ENCODE data around the gene BTBD2.

DNA sequence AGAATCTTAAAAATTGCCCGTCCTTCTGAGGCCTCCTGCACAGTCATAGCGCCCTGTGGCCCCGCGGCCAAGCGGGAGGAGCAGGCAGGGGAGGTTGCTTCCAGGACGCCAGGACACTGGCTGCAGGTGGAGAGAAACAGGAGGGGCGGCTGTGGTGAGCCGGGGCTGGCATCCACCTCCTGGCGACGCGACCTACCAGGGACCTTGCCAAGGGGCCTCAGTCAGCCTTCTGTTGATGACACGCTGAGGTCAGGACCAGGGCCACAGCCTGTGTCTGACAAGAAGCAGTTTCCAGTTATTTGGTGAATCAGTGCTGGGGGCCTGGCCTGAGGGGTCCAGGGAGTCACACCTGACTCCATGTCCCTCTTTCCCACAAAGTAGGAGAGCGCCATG lies 48.9 kb upstream of the BTBD2 start:
- TF ChIP-seq, protein P1, sequence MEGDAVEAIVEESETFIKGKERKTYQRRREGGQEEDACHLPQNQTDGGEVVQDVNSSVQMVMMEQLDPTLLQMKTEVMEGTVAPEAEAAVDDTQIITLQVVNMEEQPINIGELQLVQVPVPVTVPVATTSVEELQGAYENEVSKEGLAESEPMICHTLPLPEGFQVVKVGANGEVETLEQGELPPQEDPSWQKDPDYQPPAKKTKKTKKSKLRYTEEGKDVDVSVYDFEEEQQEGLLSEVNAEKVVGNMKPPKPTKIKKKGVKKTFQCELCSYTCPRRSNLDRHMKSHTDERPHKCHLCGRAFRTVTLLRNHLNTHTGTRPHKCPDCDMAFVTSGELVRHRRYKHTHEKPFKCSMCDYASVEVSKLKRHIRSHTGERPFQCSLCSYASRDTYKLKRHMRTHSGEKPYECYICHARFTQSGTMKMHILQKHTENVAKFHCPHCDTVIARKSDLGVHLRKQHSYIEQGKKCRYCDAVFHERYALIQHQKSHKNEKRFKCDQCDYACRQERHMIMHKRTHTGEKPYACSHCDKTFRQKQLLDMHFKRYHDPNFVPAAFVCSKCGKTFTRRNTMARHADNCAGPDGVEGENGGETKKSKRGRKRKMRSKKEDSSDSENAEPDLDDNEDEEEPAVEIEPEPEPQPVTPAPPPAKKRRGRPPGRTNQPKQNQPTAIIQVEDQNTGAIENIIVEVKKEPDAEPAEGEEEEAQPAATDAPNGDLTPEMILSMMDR (IDR thresholded peaks at IDR 0.05; ENCODE audit: poor library complexity, severe bottlenecking), result no peak
- TF ChIP-seq POLR2AphosphoS5 (IDR thresholded peaks at IDR 0.05) (no peak), MXI1 (conservative IDR thresholded peaks at IDR 0.05; ENCODE audit: poor library complexity, severe bottlenecking) (no peak), EP300 (conservative IDR thresholded peaks at IDR 0.05; ENCODE audit: poor library complexity, severe bottlenecking) (no peak), EZH2 (IDR thresholded peaks at IDR 0.05; ENCODE audit: borderline replicate concordance, insufficient read depth, low read length, poor library complexity, severe bottlenecking) (no peak), RAD21 (conservative IDR thresholded peaks at IDR 0.05) (no peak), TAF1 (IDR thresholded peaks at IDR 0.05; ENCODE audit: low read depth) (no peak)

Measured in neural cell (in vitro differentiated cells).